H9 (cell line): ENCODE measurements around the gene PLEKHA7. TPM values are rescaled to one million over a fixed set of nuclear protein-coding genes. Genes with fewer than 3 reads are reported as not detected.

ENCODE experiments used
- DNase-seq: peaks from one replicate; pipeline ENCODE4 v3.0.0-alpha.2; 2017
- H2AFZ ChIP-seq: one replicate; pipeline ENCODE4 v1.6.1; 2013; ENCODE audit warnings: mild to moderate bottlenecking, low read length, control low read depth, moderate library complexity
- H2AK5ac ChIP-seq: 2 replicates; pipeline ENCODE4 v1.6.1; 2013; ENCODE audit warnings: low read length, control low read depth, mixed read lengths; ENCODE audit not compliant: insufficient read length
- H2BK120ac ChIP-seq: one replicate; pipeline ENCODE4 v1.6.1; 2013; ENCODE audit warnings: low read depth, mild to moderate bottlenecking, low read length, control low read depth, inconsistent platforms; ENCODE audit not compliant: poor library complexity, severe bottlenecking
- H2BK12ac ChIP-seq: 2 replicates; pipeline ENCODE4 v1.6.1; 2013; ENCODE audit warnings: low read length, control low read depth, mixed read lengths, low read depth; ENCODE audit not compliant: insufficient read length
- H2BK15ac ChIP-seq: 2 replicates; pipeline ENCODE4 v1.6.1; 2013; ENCODE audit warnings: low read depth, low read length, control low read depth
- H2BK20ac ChIP-seq: one replicate; pipeline ENCODE4 v1.6.1; 2013; ENCODE audit warnings: low read depth, mild to moderate bottlenecking, low read length, control low read depth, inconsistent platforms; ENCODE audit not compliant: poor library complexity, severe bottlenecking
- H2BK5ac ChIP-seq: 2 replicates; pipeline ENCODE4 v1.6.1; 2013; ENCODE audit warnings: low read length, control low read depth, mixed read lengths; ENCODE audit not compliant: insufficient read length
- H3K14ac ChIP-seq: 2 replicates; pipeline ENCODE4 v1.6.1; 2013; ENCODE audit warnings: low read length, control low read depth; ENCODE audit not compliant: insufficient read depth
- H3K18ac ChIP-seq: 2 replicates; pipeline ENCODE4 v1.6.1; 2013; ENCODE audit warnings: low read depth, mild to moderate bottlenecking, mixed read lengths, low read length, control low read depth; ENCODE audit not compliant: insufficient read length
- H3K23ac ChIP-seq: 2 replicates; pipeline ENCODE4 v1.6.1; 2013; ENCODE audit warnings: low read length, control low read depth, mixed read lengths, low read depth; ENCODE audit not compliant: insufficient read length
- H3K23me2 ChIP-seq: 2 replicates; pipeline ENCODE4 v1.6.1; 2013; ENCODE audit warnings: low read depth, mild to moderate bottlenecking, mixed read lengths, low read length, control low read depth; ENCODE audit not compliant: insufficient read length, poor library complexity, severe bottlenecking
- H3K27ac ChIP-seq: 2 replicates; pipeline ENCODE4 v1.5.1; 2013; ENCODE audit warnings: low read length, control low read depth, mixed read lengths, low read depth; ENCODE audit not compliant: insufficient read length
- H3K27me3 ChIP-seq: 2 replicates; pipeline ENCODE4 v1.6.1; 2013; ENCODE audit warnings: low read length, control low read depth, inconsistent platforms; ENCODE audit not compliant: insufficient read depth
- H3K4ac ChIP-seq: 2 replicates; pipeline ENCODE4 v1.6.1; 2013; ENCODE audit warnings: low read depth, mild to moderate bottlenecking, control low read depth, inconsistent platforms, low read length, moderate library complexity
- H3K4me1 ChIP-seq: 2 replicates; pipeline ENCODE4 v1.6.1; 2013; ENCODE audit warnings: low read length, control low read depth, inconsistent platforms; ENCODE audit not compliant: insufficient read depth
- H3K4me2 ChIP-seq: 2 replicates; pipeline ENCODE4 v1.6.1; 2013; ENCODE audit warnings: low read length, control low read depth, mixed read lengths; ENCODE audit not compliant: insufficient read length, insufficient read depth
- H3K56ac ChIP-seq: 2 replicates; pipeline ENCODE4 v1.6.1; 2013; ENCODE audit warnings: low read depth, mild to moderate bottlenecking, mixed read lengths, low read length, control low read depth; ENCODE audit not compliant: insufficient read length
- H3K79me1 ChIP-seq: 2 replicates; pipeline ENCODE4 v1.6.1; 2013; ENCODE audit warnings: low read depth, mild to moderate bottlenecking, moderate library complexity, low read length, control low read depth, inconsistent platforms; ENCODE audit not compliant: insufficient read depth, poor library complexity, severe bottlenecking
- H3K79me2 ChIP-seq: 2 replicates; pipeline ENCODE4 v1.6.1; 2013; ENCODE audit warnings: low read length, control low read depth, inconsistent platforms; ENCODE audit not compliant: insufficient read depth
- H3K9ac ChIP-seq: 2 replicates; pipeline ENCODE4 v1.6.1; 2013; ENCODE audit warnings: low read length, control low read depth, mixed read lengths; ENCODE audit not compliant: insufficient read length; ENCODE audit errors: extremely low read depth
- H3K9me3 ChIP-seq: one replicate; pipeline ENCODE4 v1.6.1; 2013; ENCODE audit warnings: low read depth, low read length, inconsistent platforms; ENCODE audit not compliant: control insufficient read depth
- H3T11ph ChIP-seq: one replicate; pipeline ENCODE4 v1.6.1; 2013; ENCODE audit warnings: mild to moderate bottlenecking, low read length, control low read depth, inconsistent platforms
- H4K20me1 ChIP-seq: one replicate; pipeline ENCODE4 v1.6.1; 2013; ENCODE audit not compliant: control insufficient read depth, insufficient read length, insufficient read depth
- H4K5ac ChIP-seq: 2 replicates; pipeline ENCODE4 v1.6.1; 2013; ENCODE audit warnings: low read depth, mild to moderate bottlenecking, mixed read lengths, low read length, control low read depth; ENCODE audit not compliant: insufficient read length
- H4K8ac ChIP-seq: replicated peaks from 2 replicates; pipeline ENCODE4 v1.6.1; 2013; ENCODE audit warnings: low read length, control low read depth, mixed read lengths, low read depth; ENCODE audit not compliant: insufficient read length
- H4K91ac ChIP-seq: 2 replicates; pipeline ENCODE4 v1.6.1; 2013; ENCODE audit warnings: low read depth, mild to moderate bottlenecking, moderate library complexity, mixed read lengths, low read length, control low read depth; ENCODE audit not compliant: insufficient read length
- H3K27ac Mint-ChIP-seq, 3 experiments: 2 replicates in 2 of 3; 3 replicates in 1 of 3; pipeline ENCODE4 v1.8.0; 2020 to 2021; ENCODE audit warnings: mixed read lengths in 3 of 3, mild to moderate bottlenecking in 1 of 3, moderate library complexity in 1 of 3
- H3K27me3 Mint-ChIP-seq: 2 replicates; pipeline ENCODE4 v1.8.0; 2021; ENCODE audit warnings: low read depth, mild to moderate bottlenecking, moderate library complexity, mixed read lengths
- H3K36me3 Mint-ChIP-seq, 3 experiments: 2 replicates in 2 of 3; 3 replicates in 1 of 3; pipeline ENCODE4 v1.8.0; 2020 to 2021; ENCODE audit warnings: low read depth in 3 of 3, mixed read lengths in 3 of 3; ENCODE audit not compliant: insufficient read depth in 1 of 3
- H3K4me1 Mint-ChIP-seq, 2 experiments: 2 replicates each; pipeline ENCODE4 v1.8.0; 2020; ENCODE audit warnings: mixed read lengths in 2 of 2
- H3K4me3 Mint-ChIP-seq, 2 experiments: 2 replicates in 1 of 2; 3 replicates in 1 of 2; pipeline ENCODE4 v1.8.0; 2020 to 2021; ENCODE audit warnings: mild to moderate bottlenecking in 2 of 2, mixed read lengths in 2 of 2, moderate library complexity in 1 of 2
- H3K9me3 Mint-ChIP-seq, 2 experiments: 2 replicates in 1 of 2; 3 replicates in 1 of 2; pipeline ENCODE4 v1.8.0; 2020; ENCODE audit warnings: mild to moderate bottlenecking in 2 of 2, mixed read lengths in 2 of 2, moderate library complexity in 1 of 2
- WGBS: extraction: QIAGEN DNeasy Blood & Tissue Kit; methylation state at CpG from one replicate; pipeline ENCODE4 v1.1.7; 2013; ENCODE audit warnings: missing lambda C conversion rate, low lambda C conversion rate, mixed read lengths; ENCODE audit not compliant: insufficient read length; ENCODE audit errors: extremely low coverage; 5-methylcytosine and 5-hydroxymethylcytosine counted together
- total RNA-seq: library from RNA; stranded (reverse); gene quantifications from 2 replicates; pipeline ENCODE4 v1.2.1, GENCODE V29; 2021
- TF ChIP-seq, protein P1 (sequence below): fragments of 200-600 bp; sonication (generic); conservative IDR thresholded peaks from 3 replicates; pipeline ENCODE4 v1.8.0; 2021; ENCODE audit warnings: antibody characterized with exemption, mild to moderate bottlenecking

PLEKHA7 gene
- total RNA-seq, 1 experiment from 2014 or later, result 21.0 TPM

DNA sequence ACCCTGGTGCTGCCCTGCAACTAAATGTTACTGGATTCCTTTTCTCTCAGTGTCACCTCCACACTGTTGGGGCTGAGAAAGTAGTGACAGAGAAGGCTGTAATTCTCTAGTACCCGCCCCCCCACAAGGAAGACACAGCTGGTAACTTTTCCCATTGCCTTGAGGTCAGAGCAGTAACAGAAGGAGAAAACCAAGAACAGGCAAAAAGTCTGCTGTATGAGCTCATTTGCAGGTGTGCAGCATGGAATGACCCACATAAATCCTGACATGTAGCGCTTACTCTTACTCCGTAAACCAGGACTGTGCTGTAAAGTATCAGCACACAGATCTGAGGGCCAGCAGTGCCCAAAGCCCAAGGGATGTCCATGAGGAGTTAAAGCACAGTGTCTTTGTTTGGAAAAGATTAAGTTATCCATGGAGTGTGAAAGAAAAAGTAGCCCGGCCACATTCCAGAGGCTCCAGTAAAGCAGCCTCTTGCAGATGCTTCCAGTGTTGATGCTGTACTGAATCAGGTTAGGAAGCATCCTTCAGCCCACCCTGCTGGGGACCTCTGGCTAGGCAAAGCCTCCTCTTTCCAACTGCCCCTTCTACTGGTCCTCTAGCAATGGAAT, 120.7 kb downstream of the PLEKHA7 start:
- no CpG with 5 or more reads among the region's 4 CpGs for WGBS
- no peak for DNase-seq
- no peaks in the 10 kb centered on the region for H3K9me3 ChIP-seq
- Mint-ChIP-seq H3K27me3 (peaks cover 25% of the 10 kb centered on the region), H3K36me3 (peaks cover 2 to 16% (median 2%) of the 10 kb centered on the region in 3 experiments; a peak in 5 of 7 replicates), H3K27ac (peak overlapping the region in 1 of 3 experiments; percentile 63; a peak in 2 of 7 replicates), H3K4me3 (no peak overlapping the region), H3K9me3 (peaks cover 3 to 8% of the 10 kb centered on the region in 2 experiments; a peak in 2 of 5 replicates), H3K4me1 (peaks cover 53 to 55% of the 10 kb centered on the region in 2 experiments)
- no peak overlapping the region for H2BK15ac ChIP-seq
- H3T11ph ChIP-seq, result no peak overlapping the region
- H3K79me1 ChIP-seq, result no peaks in the 10 kb centered on the region
- H3K9ac ChIP-seq, result no peak overlapping the region
- peaks cover 10% of the 10 kb centered on the region for H3K4me1 ChIP-seq
- H3K27ac ChIP-seq, result no peak overlapping the region
- no peak overlapping the region for H3K4me2 ChIP-seq
- no peak overlapping the region for H3K4ac ChIP-seq
- H4K20me1 ChIP-seq, result no peaks in the 10 kb centered on the region
- H2AFZ ChIP-seq, result no peak overlapping the region
- no peak overlapping the region for H2BK120ac ChIP-seq
- H4K91ac ChIP-seq, result no peak overlapping the region
- no peak overlapping the region for H3K14ac ChIP-seq
- no peaks in the 10 kb centered on the region for H3K27me3 ChIP-seq
- no peak overlapping the region for H2AK5ac ChIP-seq
- H2BK12ac ChIP-seq, result no peak overlapping the region
- no peak overlapping the region for H4K5ac ChIP-seq
- no peaks in the 10 kb centered on the region for H3K79me2 ChIP-seq
- H3K23me2 ChIP-seq, result no peaks in the 10 kb centered on the region
- no peak overlapping the region for H3K56ac ChIP-seq
- H3K23ac ChIP-seq, result no peak overlapping the region
- H4K8ac ChIP-seq, result no peak overlapping the region
- H3K18ac ChIP-seq, result no peak overlapping the region
- no peak overlapping the region for H2BK20ac ChIP-seq
- TF ChIP-seq, protein P1, sequence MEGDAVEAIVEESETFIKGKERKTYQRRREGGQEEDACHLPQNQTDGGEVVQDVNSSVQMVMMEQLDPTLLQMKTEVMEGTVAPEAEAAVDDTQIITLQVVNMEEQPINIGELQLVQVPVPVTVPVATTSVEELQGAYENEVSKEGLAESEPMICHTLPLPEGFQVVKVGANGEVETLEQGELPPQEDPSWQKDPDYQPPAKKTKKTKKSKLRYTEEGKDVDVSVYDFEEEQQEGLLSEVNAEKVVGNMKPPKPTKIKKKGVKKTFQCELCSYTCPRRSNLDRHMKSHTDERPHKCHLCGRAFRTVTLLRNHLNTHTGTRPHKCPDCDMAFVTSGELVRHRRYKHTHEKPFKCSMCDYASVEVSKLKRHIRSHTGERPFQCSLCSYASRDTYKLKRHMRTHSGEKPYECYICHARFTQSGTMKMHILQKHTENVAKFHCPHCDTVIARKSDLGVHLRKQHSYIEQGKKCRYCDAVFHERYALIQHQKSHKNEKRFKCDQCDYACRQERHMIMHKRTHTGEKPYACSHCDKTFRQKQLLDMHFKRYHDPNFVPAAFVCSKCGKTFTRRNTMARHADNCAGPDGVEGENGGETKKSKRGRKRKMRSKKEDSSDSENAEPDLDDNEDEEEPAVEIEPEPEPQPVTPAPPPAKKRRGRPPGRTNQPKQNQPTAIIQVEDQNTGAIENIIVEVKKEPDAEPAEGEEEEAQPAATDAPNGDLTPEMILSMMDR, result no peak
- H2BK5ac ChIP-seq, result no peak overlapping the region
